HepG2 (cell line): ENCODE data around the gene ZDHHC7.

ENCODE experiments used
- HCFC1 ChIP-seq: fragments of 150-350 bp; IDR thresholded peaks from 2 replicates; pipeline ENCODE4 v1.6.1; 2014; ENCODE audit warnings: low read depth, low read length
- HMGXB4 ChIP-seq, 2 experiments: sonication (generic) in 1 of 2; formaldehyde crosslinking in 1 of 2; IDR thresholded peaks; 2 replicates each; pipeline versions ENCODE4 v1.4.0 to v1.6.1; 2018 to 2020; ENCODE audit warnings: missing genetic modification reagents in 2 of 2, borderline replicate concordance in 1 of 2, low read depth in 1 of 2, mild to moderate bottlenecking in 1 of 2, missing biosample characterization in 1 of 2
- MXI1 ChIP-seq: IDR thresholded peaks from 3 replicates; pipeline ENCODE4 v1.6.1; 2012; ENCODE audit warnings: low read depth, low read length, inconsistent platforms, borderline replicate concordance
- TF ChIP-seq, protein P1 (sequence below): sonication (generic); formaldehyde crosslinking; IDR thresholded peaks from 2 replicates; pipeline ENCODE4 v1.9.0; 2021; ENCODE audit warnings: missing genetic modification reagents, borderline replicate concordance
- TF ChIP-seq, protein P2 (sequence below): sonication (generic); formaldehyde crosslinking; IDR thresholded peaks from 2 replicates; pipeline ENCODE4 v1.4.0; 2020; ENCODE audit warnings: missing genetic modification reagents

DNA sequence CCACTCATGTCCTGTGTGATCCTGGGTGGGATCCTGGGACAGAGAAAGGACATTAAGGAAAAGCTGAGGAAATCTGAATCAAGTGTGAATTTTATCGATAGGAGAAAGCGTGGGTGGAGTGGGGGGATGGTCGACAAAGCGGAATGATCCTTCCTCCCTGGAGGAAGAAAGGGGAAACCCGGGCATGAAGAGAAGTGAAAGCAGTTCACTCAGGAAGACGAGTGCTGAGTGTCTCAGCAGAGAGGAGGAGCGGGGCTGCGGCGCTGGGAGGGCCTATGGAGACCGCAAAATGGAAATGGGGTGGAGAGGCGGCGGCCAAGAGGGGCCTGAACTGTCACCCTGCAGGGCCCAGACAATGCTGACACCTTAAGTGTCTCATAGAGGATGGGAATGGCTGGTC is 8.7 kb downstream of the ZDHHC7 start:
- TF ChIP-seq HCFC1 = no peak
- TF ChIP-seq, protein P1, sequence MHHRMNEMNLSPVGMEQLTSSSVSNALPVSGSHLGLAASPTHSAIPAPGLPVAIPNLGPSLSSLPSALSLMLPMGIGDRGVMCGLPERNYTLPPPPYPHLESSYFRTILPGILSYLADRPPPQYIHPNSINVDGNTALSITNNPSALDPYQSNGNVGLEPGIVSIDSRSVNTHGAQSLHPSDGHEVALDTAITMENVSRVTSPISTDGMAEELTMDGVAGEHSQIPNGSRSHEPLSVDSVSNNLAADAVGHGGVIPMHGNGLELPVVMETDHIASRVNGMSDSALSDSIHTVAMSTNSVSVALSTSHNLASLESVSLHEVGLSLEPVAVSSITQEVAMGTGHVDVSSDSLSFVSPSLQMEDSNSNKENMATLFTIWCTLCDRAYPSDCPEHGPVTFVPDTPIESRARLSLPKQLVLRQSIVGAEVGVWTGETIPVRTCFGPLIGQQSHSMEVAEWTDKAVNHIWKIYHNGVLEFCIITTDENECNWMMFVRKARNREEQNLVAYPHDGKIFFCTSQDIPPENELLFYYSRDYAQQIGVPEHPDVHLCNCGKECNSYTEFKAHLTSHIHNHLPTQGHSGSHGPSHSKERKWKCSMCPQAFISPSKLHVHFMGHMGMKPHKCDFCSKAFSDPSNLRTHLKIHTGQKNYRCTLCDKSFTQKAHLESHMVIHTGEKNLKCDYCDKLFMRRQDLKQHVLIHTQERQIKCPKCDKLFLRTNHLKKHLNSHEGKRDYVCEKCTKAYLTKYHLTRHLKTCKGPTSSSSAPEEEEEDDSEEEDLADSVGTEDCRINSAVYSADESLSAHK (CRISPR knock-in tag) = no peak
- no peak for TF ChIP-seq MXI1
- TF ChIP-seq, protein P2, sequence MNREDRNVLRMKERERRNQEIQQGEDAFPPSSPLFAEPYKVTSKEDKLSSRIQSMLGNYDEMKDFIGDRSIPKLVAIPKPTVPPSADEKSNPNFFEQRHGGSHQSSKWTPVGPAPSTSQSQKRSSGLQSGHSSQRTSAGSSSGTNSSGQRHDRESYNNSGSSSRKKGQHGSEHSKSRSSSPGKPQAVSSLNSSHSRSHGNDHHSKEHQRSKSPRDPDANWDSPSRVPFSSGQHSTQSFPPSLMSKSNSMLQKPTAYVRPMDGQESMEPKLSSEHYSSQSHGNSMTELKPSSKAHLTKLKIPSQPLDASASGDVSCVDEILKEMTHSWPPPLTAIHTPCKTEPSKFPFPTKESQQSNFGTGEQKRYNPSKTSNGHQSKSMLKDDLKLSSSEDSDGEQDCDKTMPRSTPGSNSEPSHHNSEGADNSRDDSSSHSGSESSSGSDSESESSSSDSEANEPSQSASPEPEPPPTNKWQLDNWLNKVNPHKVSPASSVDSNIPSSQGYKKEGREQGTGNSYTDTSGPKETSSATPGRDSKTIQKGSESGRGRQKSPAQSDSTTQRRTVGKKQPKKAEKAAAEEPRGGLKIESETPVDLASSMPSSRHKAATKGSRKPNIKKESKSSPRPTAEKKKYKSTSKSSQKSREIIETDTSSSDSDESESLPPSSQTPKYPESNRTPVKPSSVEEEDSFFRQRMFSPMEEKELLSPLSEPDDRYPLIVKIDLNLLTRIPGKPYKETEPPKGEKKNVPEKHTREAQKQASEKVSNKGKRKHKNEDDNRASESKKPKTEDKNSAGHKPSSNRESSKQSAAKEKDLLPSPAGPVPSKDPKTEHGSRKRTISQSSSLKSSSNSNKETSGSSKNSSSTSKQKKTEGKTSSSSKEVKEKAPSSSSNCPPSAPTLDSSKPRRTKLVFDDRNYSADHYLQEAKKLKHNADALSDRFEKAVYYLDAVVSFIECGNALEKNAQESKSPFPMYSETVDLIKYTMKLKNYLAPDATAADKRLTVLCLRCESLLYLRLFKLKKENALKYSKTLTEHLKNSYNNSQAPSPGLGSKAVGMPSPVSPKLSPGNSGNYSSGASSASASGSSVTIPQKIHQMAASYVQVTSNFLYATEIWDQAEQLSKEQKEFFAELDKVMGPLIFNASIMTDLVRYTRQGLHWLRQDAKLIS (CRISPR knock-in tag) = no peak
- no peak for TF ChIP-seq HMGXB4 (CRISPR knock-in tag; IDR thresholded peaks at IDR 0.05; ENCODE audit: borderline replicate concordance in 1 of 2, low read depth in 1 of 2)
